Activated CD8-positive, alpha-beta T cell treated with anti-CD3 and anti-CD28 coated beads for 36 hours (primary cell): ENCODE results near the gene GPC4. TPM values are rescaled to one million over a fixed set of nuclear protein-coding genes. Genes with fewer than 3 reads are reported as not detected.

Experiments
- ATAC-seq: fragments of 200-7000 bp; cut with Tn5 transposase; one replicate; pipeline ENCODE4 v1.10.0; 2021; ENCODE audit warnings: mild to moderate bottlenecking, moderate library complexity
- CTCF ChIA-PET: fragments of 350-600 bp; sonication (Branson Sonifier 250); formaldehyde crosslinking; loops from one replicate; lab custom pipeline; 2021; ENCODE audit warnings: antibody characterized with exemption; lab: Charles Lee
- POLR2A ChIA-PET: fragments of 350-600 bp; sonication (Branson Sonifier 250); formaldehyde crosslinking; loops from one replicate; lab custom pipeline; 2021; ENCODE audit warnings: antibody characterized with exemption; lab: Charles Lee
- DNase-seq: peaks from one replicate; pipeline ENCODE4 v3.0.0-alpha.2; 2020
- H3K27ac Mint-ChIP-seq: one replicate; pipeline ENCODE4 v1.8.0; 2021; ENCODE audit warnings: mild to moderate bottlenecking, mixed read lengths
- H3K27me3 Mint-ChIP-seq: one replicate; pipeline ENCODE4 v1.8.0; 2021; ENCODE audit warnings: mixed read lengths
- H3K36me3 Mint-ChIP-seq: one replicate; pipeline ENCODE4 v1.8.0; 2021; ENCODE audit warnings: low read depth, mixed read lengths
- H3K4me1 Mint-ChIP-seq: one replicate; pipeline ENCODE4 v1.8.0; 2021; ENCODE audit warnings: low read depth, mixed read lengths
- H3K4me3 Mint-ChIP-seq: one replicate; pipeline ENCODE4 v1.8.0; 2021; ENCODE audit warnings: mild to moderate bottlenecking, moderate library complexity, mixed read lengths
- H3K9me3 Mint-ChIP-seq: one replicate; pipeline ENCODE4 v1.8.0; 2021; ENCODE audit warnings: mixed read lengths
- intact Hi-C: fragments of 100-400 bp; cut with micrococcal nuclease; formaldehyde crosslinking; loops from one replicate; pipeline ENCODE4 v1.10.0; 2022
- total RNA-seq, 2 experiments: library from RNA; stranded (reverse); gene quantifications; one replicate each; pipeline ENCODE4 v1.2.3, GENCODE V29; 2021
- TF ChIP-seq, protein P1 (sequence below): fragments of 200-600 bp; IDR thresholded peaks from one replicate; pipeline ENCODE4 v1.8.0; 2022; ENCODE audit warnings: antibody characterized with exemption, mild to moderate bottlenecking

GPC4 gene
- not detected for total RNA-seq

DNA sequence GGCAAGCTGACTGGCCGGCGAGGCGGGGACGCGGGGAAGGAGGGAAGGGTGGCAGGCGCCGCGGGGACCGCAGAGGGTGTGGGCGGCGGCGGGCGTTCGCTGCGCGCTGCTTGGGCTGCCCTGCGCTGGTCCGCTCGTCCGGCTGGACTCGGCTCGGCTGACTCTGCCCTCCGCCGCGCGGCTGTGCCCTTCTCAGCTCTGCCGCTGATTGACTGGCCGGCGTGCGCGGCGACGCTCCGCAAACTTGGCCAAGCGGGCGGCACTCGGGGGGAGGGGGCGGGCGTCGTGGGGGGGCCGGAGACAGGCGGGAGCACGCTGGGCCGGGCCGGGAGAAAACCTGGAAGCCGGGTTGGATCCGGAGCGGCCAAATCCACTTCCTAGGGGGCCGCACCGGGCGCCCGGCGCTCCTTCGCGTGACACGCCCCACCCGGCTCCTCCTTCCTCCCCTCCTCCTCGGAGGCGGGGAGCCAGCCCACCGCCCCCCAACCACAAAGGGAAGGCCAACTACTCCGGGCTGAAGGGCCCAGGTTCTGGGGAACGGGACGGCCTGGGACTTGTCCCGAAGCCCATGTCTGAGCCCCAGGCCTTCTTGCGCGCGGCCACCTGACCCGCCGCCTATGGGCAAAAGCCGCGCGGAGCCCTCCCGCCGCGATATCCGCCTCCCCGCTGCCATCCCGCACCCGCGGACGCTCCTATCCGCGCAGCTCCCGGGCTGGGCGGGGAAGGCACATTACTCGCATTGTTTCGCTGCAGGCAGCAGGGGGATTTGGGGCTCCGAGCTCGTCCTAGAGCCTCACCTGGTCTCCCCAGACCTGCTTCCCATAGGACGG lies at the start of gene GPC4:
Gene GPC4 (minus strand): TSS at position 214 of the 830 bp plus-strand sequence. CDS start 524 bp downstream, outside the sequence.
- TF ChIP-seq, protein P1, sequence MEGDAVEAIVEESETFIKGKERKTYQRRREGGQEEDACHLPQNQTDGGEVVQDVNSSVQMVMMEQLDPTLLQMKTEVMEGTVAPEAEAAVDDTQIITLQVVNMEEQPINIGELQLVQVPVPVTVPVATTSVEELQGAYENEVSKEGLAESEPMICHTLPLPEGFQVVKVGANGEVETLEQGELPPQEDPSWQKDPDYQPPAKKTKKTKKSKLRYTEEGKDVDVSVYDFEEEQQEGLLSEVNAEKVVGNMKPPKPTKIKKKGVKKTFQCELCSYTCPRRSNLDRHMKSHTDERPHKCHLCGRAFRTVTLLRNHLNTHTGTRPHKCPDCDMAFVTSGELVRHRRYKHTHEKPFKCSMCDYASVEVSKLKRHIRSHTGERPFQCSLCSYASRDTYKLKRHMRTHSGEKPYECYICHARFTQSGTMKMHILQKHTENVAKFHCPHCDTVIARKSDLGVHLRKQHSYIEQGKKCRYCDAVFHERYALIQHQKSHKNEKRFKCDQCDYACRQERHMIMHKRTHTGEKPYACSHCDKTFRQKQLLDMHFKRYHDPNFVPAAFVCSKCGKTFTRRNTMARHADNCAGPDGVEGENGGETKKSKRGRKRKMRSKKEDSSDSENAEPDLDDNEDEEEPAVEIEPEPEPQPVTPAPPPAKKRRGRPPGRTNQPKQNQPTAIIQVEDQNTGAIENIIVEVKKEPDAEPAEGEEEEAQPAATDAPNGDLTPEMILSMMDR, result no peak
- Mint-ChIP-seq H3K9me3 (no peaks in the 10 kb centered on the region), H3K4me1 (peaks cover 8% of the 10 kb centered on the region), H3K27ac (no peak within 1 kb of the TSS), H3K36me3 (no peaks in the 10 kb centered on the region), H3K4me3 (peak within 1 kb of the TSS; percentile 7), H3K27me3 (peaks cover 49% of the 10 kb centered on the region)
- ATAC-seq (peak; percentile 30), DNase-seq (no peak)
- intact Hi-C loops, result no loop called here
- POLR2A ChIA-PET, result interaction anchor here (0.6 kb wide), 2 partner anchors 15 to 882 kb away, joined by 3 read pairs; no protein-coding TSS in a partner anchor
- CTCF ChIA-PET, result no interaction called here

DNA sequence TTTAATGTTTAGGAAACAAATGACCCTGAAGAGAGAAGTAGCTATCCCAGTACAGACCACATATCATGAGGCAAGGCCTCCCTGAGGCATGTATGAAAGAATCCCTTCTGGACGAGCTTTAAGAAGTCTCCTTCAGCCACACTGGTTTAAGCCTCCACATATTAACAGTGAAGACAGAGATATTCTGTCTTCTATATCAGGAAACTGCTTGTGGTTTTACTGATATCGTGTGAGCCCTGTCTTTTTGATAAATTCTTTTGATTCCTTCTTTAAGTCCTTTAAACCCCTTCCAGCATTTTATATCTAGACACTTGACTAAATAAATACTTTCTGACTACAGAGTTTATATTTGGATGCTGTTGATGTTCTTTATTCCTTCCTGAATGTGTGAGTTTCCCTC lies 45.9 kb upstream of the GPC4 start:
- DNase-seq (no peak), ATAC-seq (no peak)
- no peak overlapping the region for H3K4me3 Mint-ChIP-seq
- CTCF ChIA-PET, result no interaction called here
- H3K36me3 Mint-ChIP-seq, result no peaks in the 10 kb centered on the region
- no peak overlapping the region for H3K27ac Mint-ChIP-seq
- no peaks in the 10 kb centered on the region for H3K4me1 Mint-ChIP-seq
- H3K9me3 Mint-ChIP-seq, result no peaks in the 10 kb centered on the region
- TF ChIP-seq, protein P1, result no peak
- no peaks in the 10 kb centered on the region for H3K27me3 Mint-ChIP-seq
- intact Hi-C loops, result no loop called here
- POLR2A ChIA-PET, result no interaction called here

DNA sequence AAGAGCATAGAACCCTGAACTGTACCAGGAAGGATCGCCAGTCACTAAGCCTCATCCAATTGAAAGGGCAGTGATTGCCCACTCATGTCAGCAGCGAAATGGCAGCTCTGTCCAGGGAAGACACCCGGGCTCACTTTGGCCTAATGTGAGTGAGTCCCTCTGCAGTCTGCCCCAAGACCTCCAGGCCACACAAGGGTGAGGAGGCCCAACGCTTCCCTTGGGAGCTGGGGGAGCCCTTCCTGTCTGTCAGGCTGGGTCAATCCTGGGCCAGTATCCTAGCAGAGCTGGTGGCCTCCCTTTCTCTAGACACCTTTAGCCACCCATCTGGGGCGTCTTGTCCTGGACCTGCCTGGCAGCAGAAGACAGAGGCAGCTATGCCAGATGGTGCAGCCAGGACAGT lies 39.6 kb upstream of the GPC4 start:
- Mint-ChIP-seq H3K4me3 (no peak overlapping the region), H3K27me3 (no peaks in the 10 kb centered on the region), H3K36me3 (no peaks in the 10 kb centered on the region), H3K9me3 (no peaks in the 10 kb centered on the region), H3K4me1 (no peaks in the 10 kb centered on the region), H3K27ac (no peak overlapping the region)
- POLR2A ChIA-PET, result no interaction called here
- CTCF ChIA-PET, result no interaction called here
- TF ChIP-seq, protein P1, result no peak
- DNase-seq (no peak), ATAC-seq (no peak)
- intact Hi-C loops, result no loop called here

DNA sequence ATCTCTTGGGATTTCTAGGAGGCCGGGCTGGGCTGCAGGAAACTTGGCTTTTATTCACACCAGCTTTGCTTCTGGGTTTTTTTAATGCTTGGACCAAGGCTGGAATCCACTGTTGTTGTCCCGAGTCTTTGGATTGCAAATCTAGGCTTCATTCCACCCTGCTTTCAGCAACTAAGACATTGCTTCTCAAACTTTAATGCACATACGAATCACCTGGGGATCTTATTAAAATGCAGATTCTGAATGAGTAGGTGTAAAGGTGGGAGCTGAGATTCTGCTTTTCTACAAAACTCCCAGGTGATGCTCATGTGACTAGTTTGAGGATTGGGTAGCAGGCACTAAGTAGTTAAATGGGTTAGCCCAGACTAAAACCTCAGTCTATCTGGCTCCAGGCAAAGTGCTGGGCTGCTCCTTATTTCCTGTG lies 39.2 kb upstream of the GPC4 start:
- CTCF ChIA-PET, result no interaction called here
- ATAC-seq (no peak), DNase-seq (no peak)
- H3K27ac Mint-ChIP-seq, result no peak overlapping the region
- H3K4me1 Mint-ChIP-seq, result no peaks in the 10 kb centered on the region
- TF ChIP-seq, protein P1, result no peak
- no peaks in the 10 kb centered on the region for H3K36me3 Mint-ChIP-seq
- POLR2A ChIA-PET, result no interaction called here
- H3K4me3 Mint-ChIP-seq, result no peak overlapping the region
- intact Hi-C loops, result no loop called here
- H3K27me3 Mint-ChIP-seq, result no peaks in the 10 kb centered on the region
- no peaks in the 10 kb centered on the region for H3K9me3 Mint-ChIP-seq

DNA sequence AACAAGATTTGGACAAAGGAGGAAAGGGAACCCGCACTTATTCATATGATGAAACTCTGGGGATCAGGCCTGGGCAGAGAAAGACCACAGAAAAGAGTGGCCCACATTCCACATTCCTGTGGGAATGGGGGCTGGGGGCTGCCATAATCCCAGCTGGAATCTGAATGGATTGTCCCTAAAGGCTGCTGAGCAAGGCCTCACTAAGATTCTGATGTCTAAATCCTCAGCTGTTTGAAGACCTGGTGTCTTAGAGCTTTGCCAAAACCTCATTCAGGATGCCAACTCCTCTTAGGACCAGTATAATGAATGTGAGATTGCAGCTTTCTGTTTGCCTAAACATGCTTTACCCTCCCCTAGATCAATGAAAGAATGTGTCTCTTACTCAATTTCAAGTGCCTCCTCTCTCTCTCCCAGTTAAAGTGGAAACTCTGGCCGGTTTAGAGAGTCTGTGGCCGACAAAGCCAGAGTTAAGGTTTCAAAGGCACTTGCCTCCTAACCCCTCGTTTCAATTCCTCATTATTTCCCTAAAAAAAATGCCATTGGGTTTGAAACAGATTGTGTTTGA lies 33.3 kb upstream of the GPC4 start:
- no peaks in the 10 kb centered on the region for H3K36me3 Mint-ChIP-seq
- no peaks in the 10 kb centered on the region for H3K9me3 Mint-ChIP-seq
- H3K4me3 Mint-ChIP-seq, result no peak overlapping the region
- DNase-seq, result no peak
- H3K4me1 Mint-ChIP-seq, result peaks cover 3% of the 10 kb centered on the region
- no peak overlapping the region for H3K27ac Mint-ChIP-seq
- POLR2A ChIA-PET, result no interaction called here
- CTCF ChIA-PET, result no interaction called here
- peaks cover 3% of the 10 kb centered on the region for H3K27me3 Mint-ChIP-seq
- TF ChIP-seq, protein P1, result no peak
- intact Hi-C loops, result no loop called here
- ATAC-seq, result no peak
